ENCODE data around the gene INTS4.
"Not testable (repeated sequence)": the region's sequence is repeated elsewhere in the genome, so short reads cannot be mapped to it uniquely, and the experiment has no call there.

The INTS4 gene

GRCh38 chr11:77879218-77879617 is 115.2 kb downstream of the INTS4 start:
- DNase-seq (ENCODE audit: low read depth), result no peak

- DNase-seq (ENCODE audit: low read depth), result not testable (repeated sequence)
Measured at GRCh38 chr11:77878247-77878646, 116.2 kb downstream of the INTS4 start.

- no peak for DNase-seq (ENCODE audit: low read depth)
Measured at GRCh38 chr11:77876045-77876444, 118.4 kb downstream of the INTS4 start.

- DNase-seq (ENCODE audit: low read depth), result no peak
Measured at GRCh38 chr11:77874206-77874605, 120.3 kb downstream of the INTS4 start.

GRCh38 chr11:77873345-77873744 is 121.1 kb downstream of the INTS4 start:
- no peak for DNase-seq (ENCODE audit: low read depth)

GRCh38 chr11:77871855-77872254 is 122.6 kb downstream of the INTS4 start:
- DNase-seq (ENCODE audit: low read depth), result no peak

GRCh38 chr11:77868744-77869143 is 125.7 kb downstream of the INTS4 start:
- no peak for DNase-seq (ENCODE audit: low read depth)

GRCh38 chr11:77866336-77866735 is 128.1 kb downstream of the INTS4 start:
- no peak for DNase-seq (ENCODE audit: low read depth)

- no peak for DNase-seq (ENCODE audit: low read depth)
Measured at GRCh38 chr11:77865805-77866204, 128.7 kb downstream of the INTS4 start.

- not testable (repeated sequence) for DNase-seq (ENCODE audit: low read depth)
Measured at GRCh38 chr11:77861444-77861843, 133.0 kb downstream of the INTS4 start.

- DNase-seq (ENCODE audit: low read depth), result not testable (repeated sequence)
Measured at GRCh38 chr11:77857906-77858457, 136.5 kb downstream of the INTS4 start.

- DNase-seq (ENCODE audit: low read depth), result no peak
Measured at GRCh38 chr11:77854838-77855237, 139.6 kb downstream of the INTS4 start.

GRCh38 chr11:77851503-77851902 is 143.0 kb downstream of the INTS4 start:
- no peak for DNase-seq (ENCODE audit: low read depth)

GRCh38 chr11:77843700-77844099 is 150.8 kb downstream of the INTS4 start:
- not testable (repeated sequence) for DNase-seq (ENCODE audit: low read depth)

GRCh38 chr11:77842441-77843121 is 151.9 kb downstream of the INTS4 start:
- DNase-seq (ENCODE audit: low read depth), result no peak

- no peak for DNase-seq (ENCODE audit: low read depth)
Measured at GRCh38 chr11:77833302-77833701, 161.2 kb downstream of the INTS4 start.

GRCh38 chr11:77828926-77829325 is 165.5 kb downstream of the INTS4 start:
- no peak for DNase-seq (ENCODE audit: low read depth)

All from stimulated activated CD8-positive, alpha-beta memory T cell treated with anti-CD3 and anti-CD28 coated beads, Interleukin-4, amount 100 ng/mL, for 24 hours (primary cell).